Measurements from ENCODE around the gene TSSK3. TPM values are rescaled to one million over a fixed set of nuclear protein-coding genes. Genes with fewer than 3 reads are reported as not detected.

Gene TSSK3
- total RNA-seq, 1 experiment from 2014 or later, result 1.6 TPM

GRCh38 chr1:32377541-32378220 is 15.3 kb downstream of the TSSK3 start:
- ChIA-PET CTCF (no interaction called here), POLR2A (no interaction called here), RAD21 (ENCODE audit: low non-redundant PET in 1 of 2, low total read pairs in 2 of 2, uncharacterized antibody in 2 of 2, unreplicated experiment in 2 of 2) (no interaction called here)
- Histone ChIP-seq H3K79me2 (ENCODE audit: insufficient read depth, low read length) (no peaks in the 10 kb centered on the region), H3K4me3 (replicated peaks in 1 of 2; ENCODE audit: low read depth in 1 of 2, low read length in 2 of 2) (no peak overlapping the region), H3K4me2 (ENCODE audit: low read length) (no peak overlapping the region), H3K36me3 (ENCODE audit: control insufficient read depth in 1 of 2, insufficient read depth in 2 of 2, low read length in 2 of 2) (peaks cover 28 to 47% of the 10 kb centered on the region in 2 experiments), H3K4me1 (ENCODE audit: control insufficient read depth in 1 of 2, insufficient read depth in 2 of 2, low read length in 2 of 2) (no peaks in the 10 kb centered on the region), H2AFZ (ENCODE audit: low read depth, low read length, poor library complexity, severe bottlenecking) (no peak overlapping the region), H3K9me2 (ENCODE audit: insufficient read depth) (no peaks in the 10 kb centered on the region), H3K27ac (ENCODE audit: low read depth, low read length) (no peak overlapping the region), H3K9me3 (ENCODE audit: control insufficient read depth in 1 of 2, insufficient read depth in 1 of 2, low read depth in 1 of 2, low read length in 2 of 2) (no peaks in the 10 kb centered on the region), H3K9ac (ENCODE audit: low read length) (no peak overlapping the region), H4K20me1 (ENCODE audit: insufficient read depth) (no peaks in the 10 kb centered on the region), H3K27me3 (ENCODE audit: insufficient read depth, low read length) (no peaks in the 10 kb centered on the region)
- TF ChIP-seq JUND (IDR thresholded peaks at IDR 0.05) (no peak), RAD21 (IDR thresholded peaks at IDR 0.05; ENCODE audit: low read depth) (no peak), EZH2phosphoT487 (IDR thresholded peaks at IDR 0.05; ENCODE audit: borderline replicate concordance) (no peak), CBX3 (IDR thresholded peaks at IDR 0.05; ENCODE audit: low read depth) (no peak), CTCF (IDR thresholded peaks at IDR 0.05 in 2 of 3, conservative IDR thresholded peaks at IDR 0.05 in 1 of 3; ENCODE audit: borderline replicate concordance in 1 of 3, insufficient read depth in 1 of 3, low read depth in 2 of 3, low read length in 2 of 3) (no peak), ZFX (IDR thresholded peaks at IDR 0.05) (no peak), CEBPB (IDR thresholded peaks at IDR 0.05; ENCODE audit: low read depth) (no peak), ZNF274 (IDR thresholded peaks at IDR 0.05; ENCODE audit: low read depth, low read length) (no peak), EZH2 (IDR thresholded peaks at IDR 0.05) (no peak), TCF7L2 (IDR thresholded peaks at IDR 0.05; ENCODE audit: borderline replicate concordance, extremely low read depth, insufficient read depth, insufficient read length) (no peak), REST (IDR thresholded peaks at IDR 0.05; ENCODE audit: low read depth) (no peak)
- no peak for ATAC-seq
- intact Hi-C loops (cut with micrococcal nuclease), result no loop called here
- BruUV-seq (replicated peaks), result no TSS peak
- no peak for DNase-seq (ENCODE audit: low read depth, low spot score)

All from HCT116 (cell line).